Measurements from ENCODE around the gene NIP7.

GRCh38 chr16:69311533-69312387, 27.8 kb upstream of the NIP7 start:
- TF ChIP-seq ZBTB33 (IDR thresholded peaks at IDR 0.05; ENCODE audit: extremely low read depth, insufficient replicate concordance, low read length) (no peak), CTCF (IDR thresholded peaks at IDR 0.05 in 2 of 3, conservative IDR thresholded peaks at IDR 0.05 in 1 of 3; ENCODE audit: borderline replicate concordance in 1 of 3, insufficient read depth in 1 of 3, low read depth in 2 of 3, low read length in 2 of 3) (peak in 1 of 3 experiments; percentile 19; a peak in 1 of 6 replicates), JUND (IDR thresholded peaks at IDR 0.05) (no peak)

Data from HCT116 (cell line).